Astrocyte of the cerebellum (primary cell): Measurements from ENCODE around the gene TEX36.
"Not testable (repeated sequence)": the region's sequence is repeated elsewhere in the genome, so short reads cannot be mapped to it uniquely, and the experiment has no call there.

ENCODE experiments used
- DNase-seq: peaks from one replicate; pipeline ENCODE4 v3.0.0-alpha.2; 2011; ENCODE audit warnings: low read depth
- H3K4me3 ChIP-seq: 2 replicates; pipeline ENCODE4 v1.5.1; 2011; ENCODE audit warnings: mild to moderate bottlenecking, low read depth, low read length, moderate library complexity
- CTCF ChIP-seq: IDR thresholded peaks from 2 replicates; pipeline ENCODE4 v1.5.1; 2012; ENCODE audit warnings: low read length, low read depth, moderate library complexity, mild to moderate bottlenecking; ENCODE audit errors: missing control alignments
- in situ Hi-C: cut with HindIII; loops from 2 replicates; pipeline ENCODE4 v1.10.0; 2017; ENCODE audit warnings: low sequenced_read_pairs

TEX36 gene

GRCh38 chr10:125627646-125628045 is 55.3 kb downstream of the TEX36 start:
- no peak for TF ChIP-seq CTCF
- DNase-seq, result no peak
- in situ Hi-C loops, result no loop called here
- no peak overlapping the region for H3K4me3 ChIP-seq

GRCh38 chr10:125626671-125627070 is 56.3 kb downstream of the TEX36 start:
- TF ChIP-seq CTCF, result no peak
- no peak for DNase-seq
- no peak overlapping the region for H3K4me3 ChIP-seq
- in situ Hi-C loops, result no loop called here

DNA sequence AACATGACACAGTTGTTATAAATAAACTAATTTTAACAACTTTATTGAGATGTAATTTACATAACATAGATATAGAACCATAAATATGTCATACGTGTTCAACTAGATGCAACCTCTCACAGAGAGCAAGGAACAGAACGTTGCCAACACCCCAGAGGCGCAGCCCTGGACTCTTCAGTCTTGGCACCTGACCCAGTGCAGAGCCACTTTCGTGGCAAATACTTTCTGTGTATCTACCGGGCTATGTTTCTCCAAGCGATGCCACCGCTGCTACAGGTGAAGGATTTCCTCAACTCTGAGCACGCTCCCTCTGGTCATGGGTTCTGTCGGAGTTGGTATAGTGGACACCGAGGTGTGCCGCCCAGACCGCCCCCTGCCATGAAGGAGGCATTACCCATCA is 57.4 kb downstream of the TEX36 start:
- no peak for DNase-seq
- no peak for TF ChIP-seq CTCF
- in situ Hi-C loops, result no loop called here
- no peak overlapping the region for H3K4me3 ChIP-seq

DNA sequence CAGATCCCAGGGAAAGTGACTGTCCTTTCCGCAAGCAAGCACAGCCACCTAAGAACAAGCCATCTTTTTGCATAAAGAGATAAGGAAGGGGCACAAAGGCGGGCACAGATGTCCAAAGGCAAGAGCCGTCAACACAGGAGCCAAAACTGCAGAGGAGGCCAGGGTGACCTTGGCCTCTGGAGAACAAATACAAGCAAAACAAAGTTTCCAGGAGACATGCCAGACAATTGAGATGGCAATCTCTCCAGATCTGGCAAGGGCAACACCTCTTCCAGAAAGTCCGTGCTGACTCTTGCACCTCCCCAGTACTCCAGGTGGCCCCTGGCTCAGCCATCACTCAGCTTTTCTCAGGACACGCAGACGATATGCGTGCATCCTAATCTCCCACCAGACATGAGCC is 58.2 kb downstream of the TEX36 start:
- no peak for DNase-seq
- in situ Hi-C loops, result no loop called here
- H3K4me3 ChIP-seq, result no peak overlapping the region

GRCh38 chr10:125621052-125621451 is 61.9 kb downstream of the TEX36 start:
- no peak overlapping the region for H3K4me3 ChIP-seq
- in situ Hi-C loops, result no loop called here
- no peak for DNase-seq
- TF ChIP-seq CTCF, result no peak

More for the DNA sequence above, 58.2 kb downstream of the TEX36 start:
- no peak for TF ChIP-seq CTCF

DNA sequence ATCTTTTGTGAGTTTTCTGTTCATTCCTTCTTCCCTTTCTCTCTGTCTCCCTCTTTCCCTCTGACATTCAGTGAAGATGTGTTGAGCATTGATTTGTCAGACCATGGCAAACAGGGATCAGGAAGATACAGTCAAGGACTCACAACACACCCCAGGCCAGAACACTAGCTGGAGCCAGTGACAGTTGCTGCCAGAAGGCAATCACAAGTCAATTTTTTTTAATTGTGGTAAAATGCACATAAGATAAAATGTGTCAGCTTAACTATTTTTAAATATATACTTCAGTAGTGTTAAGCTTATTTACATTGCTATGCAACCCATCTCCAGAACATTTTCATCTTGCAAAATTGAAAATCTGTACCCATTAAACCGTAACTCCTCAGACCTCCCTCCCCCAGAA is 62.6 kb downstream of the TEX36 start:
- no peak for DNase-seq
- no peak for TF ChIP-seq CTCF
- H3K4me3 ChIP-seq, result no peak overlapping the region
- in situ Hi-C loops, result no loop called here

- in situ Hi-C loops, DNase-seq, H3K4me3 ChIP-seq: not testable (repeated sequence)
Measured at GRCh38 chr10:125613062-125613461, 69.9 kb downstream of the TEX36 start.
